ENCODE results near the gene PLEKHA6. TPM values are rescaled to one million over a fixed set of nuclear protein-coding genes. Genes with fewer than 3 reads are reported as not detected.

Gene PLEKHA6
- total RNA-seq, 1 experiment from 2014 or later, result 2.1 TPM

DNA sequence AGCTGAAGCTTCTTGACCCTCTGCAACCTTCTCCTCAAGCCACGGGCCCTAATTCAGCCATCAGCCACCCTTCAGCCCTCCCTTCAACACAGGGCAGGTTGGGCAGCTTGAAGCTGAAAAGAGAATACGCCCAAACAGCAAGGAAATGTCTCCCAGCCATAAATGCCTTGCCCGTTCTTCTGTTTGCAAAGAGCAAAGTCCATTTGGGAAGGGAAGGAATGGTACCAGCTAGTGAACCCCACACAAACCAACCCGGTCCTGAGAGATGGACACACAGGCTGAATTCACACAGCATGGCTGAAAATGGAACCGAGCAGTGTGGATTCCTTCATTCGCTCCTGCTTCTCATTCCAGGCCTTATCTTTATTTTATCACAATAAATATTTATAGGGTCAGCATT lies 11.5 kb downstream of the PLEKHA6 start:
- Histone ChIP-seq H3K9me3 (ENCODE audit: control insufficient read depth, low read depth, low read length) (no peaks in the 10 kb centered on the region), H3K18ac (ENCODE audit: insufficient read length, low read depth, low read length) (peak overlapping the region; percentile 9), H3K4me1 (ENCODE audit: insufficient read depth, low read length) (peaks cover 2% of the 10 kb centered on the region; the same call in 1 of the 2 replicates), H3K56ac (ENCODE audit: insufficient read length, low read depth, low read length) (no peak overlapping the region), H2BK15ac (ENCODE audit: low read depth, low read length) (no peak overlapping the region), H2BK120ac (ENCODE audit: low read depth, low read length, poor library complexity, severe bottlenecking) (no peak overlapping the region), H4K5ac (ENCODE audit: insufficient read length, low read depth, low read length) (no peak overlapping the region), H3T11ph (ENCODE audit: low read length) (no peak overlapping the region), H3K79me2 (ENCODE audit: insufficient read depth, low read length) (no peaks in the 10 kb centered on the region), H4K20me1 (ENCODE audit: control insufficient read depth, insufficient read depth, insufficient read length) (peaks cover 5% of the 10 kb centered on the region), H4K8ac (replicated peaks; ENCODE audit: insufficient read length, low read depth, low read length) (no peak overlapping the region), H3K4me2 (ENCODE audit: insufficient read depth, insufficient read length, low read length) (no peak overlapping the region), H3K9ac (ENCODE audit: extremely low read depth, insufficient read length, low read length) (no peak overlapping the region), H3K14ac (ENCODE audit: insufficient read depth, low read length) (no peak overlapping the region), H2AK5ac (ENCODE audit: insufficient read length, low read length) (no peak overlapping the region), H3K23me2 (ENCODE audit: insufficient read length, low read depth, low read length, poor library complexity, severe bottlenecking) (no peaks in the 10 kb centered on the region), H3K79me1 (ENCODE audit: insufficient read depth, low read depth, low read length, poor library complexity, severe bottlenecking) (no peaks in the 10 kb centered on the region), H2BK12ac (ENCODE audit: insufficient read length, low read depth, low read length) (no peak overlapping the region), H2AFZ (ENCODE audit: low read length) (no peak overlapping the region), H2BK5ac (ENCODE audit: insufficient read length, low read length) (no peak overlapping the region), H3K4ac (ENCODE audit: low read depth, low read length) (no peak overlapping the region), H3K27ac (ENCODE audit: insufficient read length, low read depth, low read length) (no peak overlapping the region), H4K91ac (ENCODE audit: insufficient read length, low read depth, low read length) (no peak overlapping the region), H3K27me3 (ENCODE audit: insufficient read depth, low read length) (no peaks in the 10 kb centered on the region; the same call in 1 of the 2 replicates), H3K23ac (ENCODE audit: insufficient read length, low read depth, low read length) (no peak overlapping the region), H2BK20ac (ENCODE audit: low read depth, low read length, poor library complexity, severe bottlenecking) (no peak overlapping the region)
- no peak for TF ChIP-seq CTCF (conservative IDR thresholded peaks at IDR 0.05)
- no peaks in the 10 kb centered on the region; the same call in 1 of the 2 replicates for H3K27me3 Mint-ChIP-seq (ENCODE audit: low read depth)
- H3K27ac Mint-ChIP-seq, result no peak overlapping the region
- DNase-seq, result no peak
- peaks cover 14 to 30% of the 10 kb centered on the region in 2 experiments for H3K4me1 Mint-ChIP-seq
- no peaks in the 10 kb centered on the region for H3K36me3 Mint-ChIP-seq (ENCODE audit: insufficient read depth in 1 of 3, low read depth in 3 of 3)
- WGBS (ENCODE audit: extremely low coverage, insufficient read length, low lambda C conversion rate), result no CpG with 5 or more reads among the region's 6 CpGs
- no peaks in the 10 kb centered on the region; a peak in 1 of 5 replicates for H3K9me3 Mint-ChIP-seq
- no peak overlapping the region for H3K4me3 Mint-ChIP-seq
